Astrocyte of the cerebellum (primary cell): Measurements from ENCODE around the gene EFCAB14.
A peak's percentile ranks its signal among the peaks of the same experiment; 100 is the strongest.
"Not testable (repeated sequence)": the region's sequence is repeated elsewhere in the genome, so short reads cannot be mapped to it uniquely, and the experiment has no call there.

Source experiments
- DNase-seq: peaks from one replicate; pipeline ENCODE4 v3.0.0-alpha.2; 2011; ENCODE audit warnings: low read depth
- H3K4me3 ChIP-seq: 2 replicates; pipeline ENCODE4 v1.5.1; 2011; ENCODE audit warnings: mild to moderate bottlenecking, low read depth, low read length, moderate library complexity
- CTCF ChIP-seq: IDR thresholded peaks from 2 replicates; pipeline ENCODE4 v1.5.1; 2012; ENCODE audit warnings: low read length, low read depth, moderate library complexity, mild to moderate bottlenecking; ENCODE audit errors: missing control alignments
- in situ Hi-C: cut with HindIII; loops from 2 replicates; pipeline ENCODE4 v1.10.0; 2017; ENCODE audit warnings: low sequenced_read_pairs

EFCAB14 gene

GRCh38 chr1:46667782-46668760, 50.8 kb downstream of the EFCAB14 start, which contains the start of gene ATPAF1:
Gene ATPAF1 (minus strand): TSS chr1:46668364. CDS start chr1:46668322, 42 bp downstream.
- TF ChIP-seq CTCF = no peak
- H3K4me3 ChIP-seq = peak within 1 kb of the TSS; percentile 74
- in situ Hi-C loops = loop anchor here (5.0 kb wide), 1 partner anchor 34 kb away; no protein-coding TSS in a partner anchor
- DNase-seq = peak; percentile 11

DNA sequence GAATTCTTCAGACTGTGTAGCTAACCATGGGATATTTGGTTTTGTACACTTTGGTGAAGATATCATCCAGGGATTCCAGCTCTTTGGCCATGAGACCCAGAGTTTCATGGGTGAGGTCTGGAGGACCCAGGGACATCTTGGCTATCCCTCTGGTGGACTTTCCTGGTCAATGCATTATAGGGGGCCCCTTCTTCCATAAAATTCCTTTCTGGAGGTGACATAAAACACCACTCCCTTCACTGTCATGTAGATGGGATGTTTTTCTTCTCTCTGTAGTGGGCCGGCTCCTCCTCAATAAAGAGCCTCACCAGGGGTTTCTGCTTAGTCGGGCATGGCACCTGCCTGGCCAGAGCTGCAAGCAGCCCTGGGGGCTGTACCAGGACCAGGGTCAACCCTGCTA, 52.9 kb downstream of the EFCAB14 start:
- TF ChIP-seq CTCF = peak; percentile 7
- in situ Hi-C loops = loop anchor here (5.0 kb wide), 1 partner anchor 36 kb away; no protein-coding TSS in a partner anchor
- no peak overlapping the region for H3K4me3 ChIP-seq
- no peak for DNase-seq

DNA sequence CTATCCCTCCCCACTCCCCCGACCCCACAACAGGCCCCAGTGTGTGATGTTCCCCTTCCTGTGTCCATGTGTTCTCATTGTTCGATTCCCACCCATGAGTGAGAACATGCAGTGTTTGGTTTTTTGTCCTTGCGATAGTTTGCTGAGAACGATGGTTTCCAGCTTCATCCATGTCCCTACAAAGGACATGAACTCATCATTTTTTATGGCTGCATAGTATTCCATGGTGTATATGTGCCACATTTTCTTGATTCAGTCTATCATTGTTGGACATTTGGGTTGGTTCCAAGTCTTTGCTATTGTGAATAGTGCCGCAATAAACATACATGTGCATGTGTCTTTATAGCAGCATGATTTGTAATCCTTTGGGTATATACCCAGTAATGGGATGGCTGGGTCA, 56.0 kb downstream of the EFCAB14 start:
- H3K4me3 ChIP-seq, DNase-seq, in situ Hi-C loops: not testable (repeated sequence)

GRCh38 chr1:46660116-46660515, 58.8 kb downstream of the EFCAB14 start:
- DNase-seq, in situ Hi-C loops, H3K4me3 ChIP-seq: not testable (repeated sequence)

- H3K4me3 ChIP-seq = no peak overlapping the region
- TF ChIP-seq CTCF = no peak
- in situ Hi-C loops = no loop called here
- DNase-seq = no peak
These were observed 59.5 kb downstream of the EFCAB14 start for GRCh38 chr1:46659307-46659870.

GRCh38 chr1:46657775-46658174, 61.1 kb downstream of the EFCAB14 start:
- no peak for TF ChIP-seq CTCF
- no peak for DNase-seq
- in situ Hi-C loops = no loop called here
- no peak overlapping the region for H3K4me3 ChIP-seq

GRCh38 chr1:46656643-46657042, 62.3 kb downstream of the EFCAB14 start:
- H3K4me3 ChIP-seq = no peak overlapping the region
- no peak for TF ChIP-seq CTCF
- in situ Hi-C loops = no loop called here
- no peak for DNase-seq
